Adrenal gland (tissue), 5 donors: ENCODE data around the gene RRAD.

ENCODE experiments used
- POLR2A ChIP-seq, 2 donors: fragments of 450-650 bp; IDR thresholded peaks; one replicate each; pipeline ENCODE4 v1.6.1; 2017; ENCODE audit warnings: antibody characterized with exemption in 2 of 2, mild to moderate bottlenecking in 2 of 2, moderate library complexity in 1 of 2
- TF ChIP-seq, protein P1 (sequence below), 6 experiments: fragments of 450-650 bp in 4 of 6; fragments of 200-600 bp in 2 of 6; sonication (generic) in 1 of 6; IDR thresholded peaks; 1 replicate in 5 of 6; 2 replicates in 1 of 6; pipeline versions ENCODE4 v1.5.1 to v1.8.0; 2016 to 2021; ENCODE audit warnings: antibody characterized with exemption in 6 of 6, mild to moderate bottlenecking in 2 of 6, moderate library complexity in 1 of 6
- donor health status: DM: no; HTN: no; CAD: no.

DNA sequence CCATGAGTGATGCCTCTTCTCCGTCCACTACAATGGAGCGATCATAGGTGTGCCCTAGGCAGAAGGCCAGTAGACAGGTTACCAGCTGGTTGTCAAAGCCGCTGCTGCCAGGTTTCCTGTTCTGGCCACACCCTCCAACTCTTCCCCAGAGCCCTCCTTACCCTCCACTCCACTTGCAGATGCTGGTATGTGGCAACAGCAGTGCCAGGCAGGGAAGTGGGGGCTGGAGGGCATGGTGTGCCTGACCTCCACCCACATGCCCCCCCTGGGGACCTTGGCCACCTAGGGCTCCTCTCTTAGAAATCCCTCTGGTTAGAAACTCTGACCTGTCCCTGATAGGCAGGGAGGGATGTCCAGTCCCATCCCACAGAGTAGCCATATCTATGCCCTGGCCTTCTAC is 1.5 kb downstream of the RRAD start:
- TF ChIP-seq, protein P1, sequence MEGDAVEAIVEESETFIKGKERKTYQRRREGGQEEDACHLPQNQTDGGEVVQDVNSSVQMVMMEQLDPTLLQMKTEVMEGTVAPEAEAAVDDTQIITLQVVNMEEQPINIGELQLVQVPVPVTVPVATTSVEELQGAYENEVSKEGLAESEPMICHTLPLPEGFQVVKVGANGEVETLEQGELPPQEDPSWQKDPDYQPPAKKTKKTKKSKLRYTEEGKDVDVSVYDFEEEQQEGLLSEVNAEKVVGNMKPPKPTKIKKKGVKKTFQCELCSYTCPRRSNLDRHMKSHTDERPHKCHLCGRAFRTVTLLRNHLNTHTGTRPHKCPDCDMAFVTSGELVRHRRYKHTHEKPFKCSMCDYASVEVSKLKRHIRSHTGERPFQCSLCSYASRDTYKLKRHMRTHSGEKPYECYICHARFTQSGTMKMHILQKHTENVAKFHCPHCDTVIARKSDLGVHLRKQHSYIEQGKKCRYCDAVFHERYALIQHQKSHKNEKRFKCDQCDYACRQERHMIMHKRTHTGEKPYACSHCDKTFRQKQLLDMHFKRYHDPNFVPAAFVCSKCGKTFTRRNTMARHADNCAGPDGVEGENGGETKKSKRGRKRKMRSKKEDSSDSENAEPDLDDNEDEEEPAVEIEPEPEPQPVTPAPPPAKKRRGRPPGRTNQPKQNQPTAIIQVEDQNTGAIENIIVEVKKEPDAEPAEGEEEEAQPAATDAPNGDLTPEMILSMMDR (IDR thresholded peaks at IDR 0.05), result no peak
- no peak for TF ChIP-seq POLR2A (IDR thresholded peaks at IDR 0.05)
